Bone marrow (tissue), 2 donors: Measurements from ENCODE around the gene EIF1.

Experiments used
- DNase-seq, 2 donors: peaks; one replicate each; lab custom pipeline; 2025; lab: John Stamatoyannopoulos, UW

The EIF1 gene

GRCh38 chr17:41736983-41737679 lies 48.4 kb downstream of the EIF1 start:
- DNase-seq, result no peak

GRCh38 chr17:41737680-41738023 lies 49.0 kb downstream of the EIF1 start:
- DNase-seq, result no peak

GRCh38 chr17:41738077-41738800 lies 49.6 kb downstream of the EIF1 start:
- DNase-seq, result peak; percentile 57 to 73

- DNase-seq, result no peak
Observed at GRCh38 chr17:41738801-41739112, 50.1 kb downstream of the EIF1 start.

GRCh38 chr17:41739661-41740352 lies 51.1 kb downstream of the EIF1 start:
- DNase-seq, result no peak

- no peak for DNase-seq
Observed at GRCh38 chr17:41740506-41740905, 51.8 kb downstream of the EIF1 start.

- no peak for DNase-seq
Observed at GRCh38 chr17:41741709-41742108, 53.0 kb downstream of the EIF1 start.
